GM12875 (cell line): Measurements from ENCODE around the gene PRM2.

ENCODE experiments used
- H3K4me3 ChIP-seq: one replicate; pipeline ENCODE4 v1.5.1; 2011; ENCODE audit warnings: low read depth, low read length, control low read depth
- TF ChIP-seq, protein P1 (sequence below): IDR thresholded peaks from 2 replicates; pipeline ENCODE4 v1.5.1; 2011; ENCODE audit warnings: low read depth, mild to moderate bottlenecking, control low read depth, inconsistent platforms, low read length, moderate library complexity, borderline replicate concordance; ENCODE audit not compliant: insufficient read depth

The PRM2 gene

DNA sequence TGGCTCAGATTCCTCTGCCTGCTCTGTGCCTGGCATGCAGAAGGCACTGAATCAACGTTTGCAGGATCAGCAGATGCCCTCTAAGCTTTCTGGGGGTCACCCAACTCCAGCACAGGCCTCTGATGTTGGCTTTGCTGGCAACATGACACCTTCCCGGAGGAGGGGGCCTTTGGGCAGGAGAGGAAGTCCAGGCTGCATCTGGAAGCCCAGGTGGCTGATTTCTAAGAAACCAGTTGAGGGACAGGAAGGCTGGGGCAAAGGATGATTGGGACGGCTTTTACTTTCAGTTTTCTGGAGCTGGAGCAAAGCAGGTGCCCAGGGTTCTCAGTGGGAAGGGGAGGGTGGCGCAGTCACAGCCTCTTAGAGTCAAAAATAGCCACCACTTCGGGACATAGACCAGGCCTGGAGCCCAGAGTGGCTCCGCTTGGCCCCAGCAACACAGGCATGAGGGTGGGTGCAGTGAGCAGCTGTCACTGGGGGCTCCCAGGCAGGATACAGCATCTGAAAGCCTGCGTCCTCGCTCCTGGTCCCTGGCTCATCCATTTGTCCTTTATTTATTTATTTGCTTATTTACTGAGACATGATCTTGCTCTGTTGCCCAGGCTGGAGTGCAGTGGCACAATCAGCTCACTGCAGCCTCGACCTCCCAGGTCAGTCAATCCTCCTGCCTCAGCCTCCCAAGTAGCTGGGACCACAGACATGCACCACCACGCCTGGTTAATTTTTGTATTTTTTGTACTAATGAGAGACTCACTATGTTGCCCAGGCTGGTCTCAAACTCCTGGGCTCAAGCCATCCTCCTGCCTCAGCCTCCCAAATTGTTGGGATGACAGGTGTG is 35.4 kb downstream of the PRM2 start:
- TF ChIP-seq, protein P1, sequence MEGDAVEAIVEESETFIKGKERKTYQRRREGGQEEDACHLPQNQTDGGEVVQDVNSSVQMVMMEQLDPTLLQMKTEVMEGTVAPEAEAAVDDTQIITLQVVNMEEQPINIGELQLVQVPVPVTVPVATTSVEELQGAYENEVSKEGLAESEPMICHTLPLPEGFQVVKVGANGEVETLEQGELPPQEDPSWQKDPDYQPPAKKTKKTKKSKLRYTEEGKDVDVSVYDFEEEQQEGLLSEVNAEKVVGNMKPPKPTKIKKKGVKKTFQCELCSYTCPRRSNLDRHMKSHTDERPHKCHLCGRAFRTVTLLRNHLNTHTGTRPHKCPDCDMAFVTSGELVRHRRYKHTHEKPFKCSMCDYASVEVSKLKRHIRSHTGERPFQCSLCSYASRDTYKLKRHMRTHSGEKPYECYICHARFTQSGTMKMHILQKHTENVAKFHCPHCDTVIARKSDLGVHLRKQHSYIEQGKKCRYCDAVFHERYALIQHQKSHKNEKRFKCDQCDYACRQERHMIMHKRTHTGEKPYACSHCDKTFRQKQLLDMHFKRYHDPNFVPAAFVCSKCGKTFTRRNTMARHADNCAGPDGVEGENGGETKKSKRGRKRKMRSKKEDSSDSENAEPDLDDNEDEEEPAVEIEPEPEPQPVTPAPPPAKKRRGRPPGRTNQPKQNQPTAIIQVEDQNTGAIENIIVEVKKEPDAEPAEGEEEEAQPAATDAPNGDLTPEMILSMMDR: no peak
- H3K4me3 ChIP-seq: no peak overlapping the region

DNA sequence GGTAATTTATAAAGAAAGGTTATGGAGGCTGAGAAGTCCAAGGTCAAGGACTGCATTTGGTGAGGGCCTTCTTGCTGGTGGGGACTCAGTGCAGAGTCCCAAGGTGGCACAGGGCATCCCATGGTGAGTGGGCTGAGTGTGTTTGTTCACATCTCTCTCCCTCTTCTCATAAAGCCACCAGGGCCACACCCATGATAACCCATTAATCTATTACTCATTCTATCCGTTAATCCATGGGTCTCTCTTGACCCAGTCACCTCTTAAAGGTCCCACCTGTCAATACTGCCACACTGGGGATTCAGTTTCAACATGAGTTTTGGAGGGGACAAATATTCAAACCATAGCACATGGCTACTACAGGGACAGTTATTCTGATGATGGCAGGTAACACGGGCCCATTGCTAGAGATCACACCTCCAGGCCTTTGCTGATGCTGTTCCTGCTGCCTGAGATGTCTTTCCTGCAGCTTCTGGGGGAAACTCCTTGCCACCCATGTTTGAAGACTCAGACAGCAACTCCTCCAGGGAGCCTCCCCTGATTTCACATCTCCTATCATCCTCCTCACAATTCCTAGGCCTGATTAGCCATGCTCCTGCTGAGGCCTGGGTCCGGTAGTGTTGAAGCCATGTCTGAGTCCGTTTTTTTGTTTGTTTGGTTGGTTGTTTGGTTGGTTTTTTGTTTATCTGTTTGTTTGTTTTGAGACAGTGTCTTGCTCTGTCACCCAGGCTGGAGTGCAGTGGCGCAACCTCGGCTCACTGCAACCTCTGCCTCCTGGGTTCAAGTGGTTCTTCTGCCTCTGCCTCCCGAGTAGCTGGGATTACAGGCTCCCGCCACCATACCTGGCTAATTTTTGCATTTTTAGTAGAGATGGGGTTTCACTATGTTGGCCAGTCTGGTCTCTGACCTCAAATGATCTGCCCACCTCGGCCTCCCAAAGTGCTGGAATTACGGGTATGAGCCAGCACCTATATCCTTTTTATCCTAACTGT is 36.3 kb downstream of the PRM2 start:
- TF ChIP-seq, protein P1: no peak
- no peak overlapping the region for H3K4me3 ChIP-seq

- no peak overlapping the region for H3K4me3 ChIP-seq
- TF ChIP-seq, protein P1: no peak
These were observed 37.7 kb downstream of the PRM2 start for GRCh38 chr16:11238272-11239202.

DNA sequence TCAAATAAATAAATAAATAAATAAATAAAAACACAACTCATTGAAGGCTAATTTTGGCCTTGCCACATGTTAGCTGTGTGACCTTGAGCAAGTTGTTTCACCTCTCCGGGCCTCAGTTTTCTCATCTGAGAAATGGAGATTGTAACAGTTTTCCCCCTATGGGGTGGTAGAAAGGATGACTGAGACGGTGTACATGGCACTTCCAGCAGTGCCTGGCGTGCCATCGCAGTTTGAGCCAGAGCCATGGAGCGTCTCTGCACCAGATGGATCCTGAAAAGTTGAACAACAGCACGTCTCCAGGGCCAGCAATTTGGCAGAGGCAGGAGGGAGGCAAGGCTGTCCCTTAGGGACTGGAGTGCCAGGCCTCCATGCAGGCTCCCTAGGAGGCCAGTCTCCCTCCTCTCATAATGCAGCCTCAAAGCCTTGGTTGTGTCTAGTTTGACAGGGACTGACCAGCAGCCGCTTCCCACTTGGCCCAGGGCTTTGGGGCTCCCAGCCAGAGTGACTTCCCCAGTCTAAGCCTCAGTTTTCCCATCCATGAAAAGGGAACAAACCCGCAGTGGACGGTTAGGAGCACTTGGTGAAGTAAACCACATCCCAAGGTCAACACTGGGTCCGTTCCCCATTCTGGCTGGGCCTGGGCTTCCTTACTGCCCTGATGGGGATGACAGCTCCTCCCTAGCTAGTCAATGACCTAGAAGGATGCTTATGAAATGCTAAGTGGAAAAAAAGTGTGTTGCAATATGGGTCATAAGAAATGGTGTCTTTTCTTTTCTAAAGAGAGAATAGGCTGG is 39.6 kb downstream of the PRM2 start:
- H3K4me3 ChIP-seq: no peak overlapping the region
- TF ChIP-seq, protein P1: no peak

- TF ChIP-seq, protein P1: no peak
- H3K4me3 ChIP-seq: no peak overlapping the region
These were observed 40.6 kb downstream of the PRM2 start for GRCh38 chr16:11235703-11235991.

GRCh38 chr16:11234884-11235702 is 41.2 kb downstream of the PRM2 start:
- no peak overlapping the region for H3K4me3 ChIP-seq
- TF ChIP-seq, protein P1: no peak
